Parathyroid adenoma (tissue), 2 donors: Measurements from ENCODE around the gene MICOS13.
A peak's percentile ranks its signal among the peaks of the same experiment; 100 is the strongest.

Experiments used
- H2AFZ ChIP-seq: fragments of 300-600 bp; sonication (generic); one replicate; pipeline ENCODE4 v1.7.0; 2017; ENCODE audit warnings: antibody characterized with exemption, mild to moderate bottlenecking
- H3K27ac ChIP-seq: fragments of 300-600 bp; sonication (generic); one replicate; pipeline ENCODE4 v1.7.0; 2017
- H3K27me3 ChIP-seq: fragments of 300-600 bp; sonication (generic); one replicate; pipeline ENCODE4 v1.7.0; 2017; ENCODE audit warnings: low read length; ENCODE audit not compliant: control insufficient read depth, insufficient read depth
- H3K36me3 ChIP-seq: fragments of 300-600 bp; sonication (generic); one replicate; pipeline ENCODE4 v1.7.0; 2017; ENCODE audit warnings: low read length; ENCODE audit not compliant: control insufficient read depth, insufficient read depth
- H3K4me1 ChIP-seq: fragments of 300-600 bp; sonication (generic); one replicate; pipeline ENCODE4 v1.7.0; 2017; ENCODE audit warnings: control low read depth
- H3K4me2 ChIP-seq: fragments of 300-600 bp; sonication (generic); one replicate; pipeline ENCODE4 v1.7.0; 2017; ENCODE audit warnings: low read length
- H3K4me3 ChIP-seq: fragments of 300-600 bp; sonication (generic); one replicate; pipeline ENCODE4 v1.7.0; 2017; ENCODE audit warnings: low read depth, low read length
- H3K79me2 ChIP-seq: fragments of 300-600 bp; sonication (generic); one replicate; pipeline ENCODE4 v1.7.0; 2017; ENCODE audit warnings: control low read depth
- H3K9ac ChIP-seq: fragments of 300-600 bp; sonication (generic); one replicate; pipeline ENCODE4 v1.7.0; 2017; ENCODE audit warnings: mild to moderate bottlenecking
- H3K9me3 ChIP-seq: fragments of 300-600 bp; sonication (generic); one replicate; pipeline ENCODE4 v1.7.0; 2017; ENCODE audit warnings: low read length; ENCODE audit not compliant: control insufficient read depth
- TF ChIP-seq, protein P1 (sequence below): fragments of 300-600 bp; sonication (generic); IDR thresholded peaks from one replicate; pipeline ENCODE4 v1.7.0; 2017; ENCODE audit warnings: antibody characterized with exemption, mild to moderate bottlenecking
- donor health status: primary hyperparathyroidism.

MICOS13 gene

DNA sequence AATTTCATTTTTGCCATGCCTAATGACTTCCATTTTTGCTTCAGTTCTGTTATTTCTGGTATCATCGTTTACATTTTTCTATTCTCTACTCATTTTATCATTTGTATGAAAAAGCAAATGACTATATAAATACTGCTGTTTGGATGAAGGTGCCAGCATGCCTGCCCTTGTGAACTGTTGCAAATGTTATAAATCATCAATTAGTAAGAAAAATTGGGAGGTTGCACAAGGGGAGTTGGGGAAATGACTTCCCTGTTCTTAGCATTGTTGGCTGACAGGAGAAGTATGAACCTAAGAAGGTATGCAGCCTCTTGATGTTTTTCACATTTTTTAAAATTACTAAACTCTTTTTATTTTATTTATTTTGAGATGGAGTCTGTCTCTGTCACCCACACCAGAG lies 42.3 kb downstream of the MICOS13 start:
- no peaks in the 10 kb centered on the region for H3K9me3 ChIP-seq

DNA sequence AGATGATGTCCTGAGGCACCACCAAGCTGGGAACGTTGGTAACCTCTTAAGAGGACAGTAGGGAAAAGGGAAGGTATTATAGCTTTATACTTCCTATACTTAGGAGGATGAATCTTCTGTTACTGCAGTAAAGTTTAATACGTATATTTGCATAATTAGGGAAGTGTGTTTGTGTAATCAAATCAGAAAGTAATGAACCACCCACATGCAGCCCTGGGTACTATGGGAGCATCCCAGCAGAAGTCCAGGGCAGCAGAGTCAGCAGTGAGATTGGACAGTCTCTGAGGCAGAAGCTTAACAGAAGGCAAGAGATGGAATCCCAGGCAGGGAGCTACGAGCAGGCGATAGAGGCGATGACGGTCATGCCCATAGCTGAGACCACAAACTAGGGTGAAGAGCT lies 44.9 kb downstream of the MICOS13 start:
- H3K27me3 ChIP-seq = no peaks in the 10 kb centered on the region
- H2AFZ ChIP-seq = no peak overlapping the region
- no peaks in the 10 kb centered on the region for H3K36me3 ChIP-seq
- peaks cover 62% of the 10 kb centered on the region for H3K79me2 ChIP-seq
- no peak overlapping the region for H3K4me2 ChIP-seq
- H3K27ac ChIP-seq = no peak overlapping the region
- TF ChIP-seq, protein P1, sequence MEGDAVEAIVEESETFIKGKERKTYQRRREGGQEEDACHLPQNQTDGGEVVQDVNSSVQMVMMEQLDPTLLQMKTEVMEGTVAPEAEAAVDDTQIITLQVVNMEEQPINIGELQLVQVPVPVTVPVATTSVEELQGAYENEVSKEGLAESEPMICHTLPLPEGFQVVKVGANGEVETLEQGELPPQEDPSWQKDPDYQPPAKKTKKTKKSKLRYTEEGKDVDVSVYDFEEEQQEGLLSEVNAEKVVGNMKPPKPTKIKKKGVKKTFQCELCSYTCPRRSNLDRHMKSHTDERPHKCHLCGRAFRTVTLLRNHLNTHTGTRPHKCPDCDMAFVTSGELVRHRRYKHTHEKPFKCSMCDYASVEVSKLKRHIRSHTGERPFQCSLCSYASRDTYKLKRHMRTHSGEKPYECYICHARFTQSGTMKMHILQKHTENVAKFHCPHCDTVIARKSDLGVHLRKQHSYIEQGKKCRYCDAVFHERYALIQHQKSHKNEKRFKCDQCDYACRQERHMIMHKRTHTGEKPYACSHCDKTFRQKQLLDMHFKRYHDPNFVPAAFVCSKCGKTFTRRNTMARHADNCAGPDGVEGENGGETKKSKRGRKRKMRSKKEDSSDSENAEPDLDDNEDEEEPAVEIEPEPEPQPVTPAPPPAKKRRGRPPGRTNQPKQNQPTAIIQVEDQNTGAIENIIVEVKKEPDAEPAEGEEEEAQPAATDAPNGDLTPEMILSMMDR = no peak
- no peak overlapping the region for H3K4me3 ChIP-seq
- H3K4me1 ChIP-seq = peaks cover 27% of the 10 kb centered on the region
- H3K9ac ChIP-seq = no peak overlapping the region
- no peaks in the 10 kb centered on the region for H3K9me3 ChIP-seq

More for the DNA sequence above, 42.3 kb downstream of the MICOS13 start:
- no peak overlapping the region for H3K9ac ChIP-seq
- H3K4me3 ChIP-seq = no peak overlapping the region
- TF ChIP-seq, protein P1 = no peak
- peaks cover 6% of the 10 kb centered on the region for H3K4me1 ChIP-seq
- no peaks in the 10 kb centered on the region for H3K36me3 ChIP-seq
- peaks cover 77% of the 10 kb centered on the region for H3K79me2 ChIP-seq
- no peak overlapping the region for H3K4me2 ChIP-seq
- H2AFZ ChIP-seq = no peak overlapping the region
- no peaks in the 10 kb centered on the region for H3K27me3 ChIP-seq
- no peak overlapping the region for H3K27ac ChIP-seq

DNA sequence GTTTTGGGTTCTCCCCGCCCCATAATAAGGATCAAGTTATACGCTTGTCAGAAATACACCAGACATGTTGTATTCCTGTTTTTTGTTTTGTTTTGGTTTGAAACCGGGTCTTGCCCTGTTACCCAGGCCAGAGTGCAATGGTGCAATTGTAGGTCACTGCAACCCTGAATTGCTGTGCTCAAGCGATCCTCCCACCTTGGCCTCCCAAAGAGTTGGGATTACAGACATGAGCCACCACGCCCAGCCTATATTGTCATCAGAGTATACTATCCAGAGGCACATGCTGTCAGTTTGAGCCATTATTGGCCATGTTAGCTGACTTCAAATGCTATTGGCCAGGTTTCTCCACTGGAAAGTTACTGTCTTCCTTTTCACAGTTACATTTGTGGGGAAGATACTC lies 47.7 kb downstream of the MICOS13 start:
- H3K9ac ChIP-seq = no peak overlapping the region
- no peaks in the 10 kb centered on the region for H3K27me3 ChIP-seq
- peaks cover 28% of the 10 kb centered on the region for H3K4me1 ChIP-seq
- H3K9me3 ChIP-seq = no peaks in the 10 kb centered on the region
- peak overlapping the region; percentile 54 for H3K4me2 ChIP-seq
- peaks cover 72% of the 10 kb centered on the region for H3K79me2 ChIP-seq
- H2AFZ ChIP-seq = no peak overlapping the region
- peak overlapping the region; percentile 77 for H3K27ac ChIP-seq
- H3K4me3 ChIP-seq = no peak overlapping the region
- no peaks in the 10 kb centered on the region for H3K36me3 ChIP-seq
- TF ChIP-seq, protein P1 = no peak

DNA sequence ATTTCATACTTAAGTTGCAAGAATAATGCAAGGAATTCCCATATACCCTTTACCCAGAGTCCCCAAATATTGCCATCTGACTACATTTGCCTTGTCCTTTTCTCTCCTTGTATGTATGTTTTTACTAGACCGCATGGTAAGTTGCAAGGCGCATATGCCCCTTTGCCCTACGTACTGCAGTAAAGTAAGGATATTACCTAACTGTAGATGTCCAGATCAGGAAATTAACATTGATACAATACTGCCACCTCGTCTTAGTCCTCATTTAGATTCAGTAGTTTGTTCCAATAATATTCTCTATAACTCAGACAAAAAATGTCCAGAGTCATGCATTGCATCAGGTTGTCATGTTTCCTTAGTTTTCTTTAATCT lies 48.1 kb downstream of the MICOS13 start:
- H3K79me2 ChIP-seq = peaks cover 72% of the 10 kb centered on the region
- H3K4me1 ChIP-seq = peaks cover 28% of the 10 kb centered on the region
- H2AFZ ChIP-seq = no peak overlapping the region
- H3K36me3 ChIP-seq = no peaks in the 10 kb centered on the region
- H3K4me2 ChIP-seq = peak overlapping the region; percentile 54
- TF ChIP-seq, protein P1 = no peak
- peak overlapping the region; percentile 77 for H3K27ac ChIP-seq
- no peak overlapping the region for H3K4me3 ChIP-seq
- no peaks in the 10 kb centered on the region for H3K27me3 ChIP-seq
- H3K9me3 ChIP-seq = no peaks in the 10 kb centered on the region
- no peak overlapping the region for H3K9ac ChIP-seq

DNA sequence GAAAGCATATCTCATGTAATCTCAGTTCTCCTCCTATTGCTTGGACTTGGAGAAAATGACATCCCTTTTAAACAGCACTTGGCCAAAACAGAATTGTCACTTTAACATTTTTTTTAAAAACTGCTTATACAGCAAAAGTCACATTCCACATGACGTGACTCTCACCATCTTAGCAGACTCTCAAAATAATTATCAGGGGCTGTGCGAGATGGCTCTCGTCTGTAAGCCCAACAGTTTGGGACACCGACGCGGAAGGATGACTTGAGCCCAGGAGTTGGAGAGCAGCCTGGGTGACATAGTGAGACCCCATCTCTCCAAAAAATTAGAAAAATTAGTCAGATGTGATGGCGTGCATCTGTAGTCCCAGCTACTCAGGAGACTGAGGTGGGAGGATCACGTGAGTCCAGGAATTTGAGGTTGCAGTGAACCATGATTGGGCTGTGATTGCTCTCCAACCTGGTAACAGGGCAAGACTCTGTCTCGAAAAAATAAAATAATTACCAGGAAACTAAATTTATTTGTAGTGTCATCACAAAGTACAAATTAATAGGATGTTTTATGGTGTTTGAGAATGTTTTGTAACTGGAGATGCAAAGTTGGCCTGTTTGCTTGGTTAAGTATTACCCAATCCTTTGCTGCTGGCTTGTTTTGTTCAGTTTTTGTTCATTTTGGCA lies 48.6 kb downstream of the MICOS13 start:
- TF ChIP-seq, protein P1 = no peak
- Histone ChIP-seq H3K4me2 (peak overlapping the region; percentile 54), H3K4me1 (peaks cover 28% of the 10 kb centered on the region), H3K79me2 (peaks cover 72% of the 10 kb centered on the region), H3K9me3 (no peaks in the 10 kb centered on the region), H3K36me3 (no peaks in the 10 kb centered on the region), H3K27ac (peak overlapping the region; percentile 77), H3K9ac (no peak overlapping the region), H2AFZ (peak overlapping the region; percentile 27), H3K4me3 (peak overlapping the region; percentile 25), H3K27me3 (no peaks in the 10 kb centered on the region)
